GM11168 (cell line): ENCODE measurements around the gene UBL7.

Source experiments
- in situ Hi-C: fragments of 300-500 bp; cut with MboI; formaldehyde crosslinking; loops from one replicate; pipeline ENCODE4 v1.12.0; 2022; ENCODE audit warnings: low sequenced_read_pairs; ENCODE audit not compliant: unreplicated experiment

The UBL7 gene

DNA sequence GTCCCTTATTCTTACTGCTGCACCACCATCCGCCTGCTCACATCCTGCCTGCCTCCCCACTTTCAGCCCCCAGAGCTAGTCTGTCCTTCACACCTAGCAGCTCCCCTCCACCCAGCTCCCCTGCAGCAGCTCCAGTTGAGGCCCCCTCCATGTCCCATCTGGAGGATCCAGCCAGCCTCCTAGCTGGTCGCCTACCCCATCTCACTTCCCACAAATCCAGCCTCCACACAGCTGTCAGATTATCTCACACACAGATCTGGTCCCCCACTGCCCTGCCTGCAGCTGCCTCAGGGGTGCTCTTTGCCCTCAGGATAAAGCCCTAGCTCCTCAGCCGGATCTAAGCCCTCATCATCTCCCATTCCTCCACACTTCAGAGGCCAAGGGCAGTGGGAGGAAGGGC lies 18.4 kb downstream of the UBL7 start:
- in situ Hi-C loops, result no loop called here

- in situ Hi-C loops, result no loop called here
Measured at GRCh38 chr15:74442063-74442462, 18.9 kb downstream of the UBL7 start.

- in situ Hi-C loops, result no loop called here
Measured at GRCh38 chr15:74441248-74441941, 19.6 kb downstream of the UBL7 start.

- in situ Hi-C loops, result no loop called here
Measured at GRCh38 chr15:74438721-74439316, 22.1 kb downstream of the UBL7 start.

GRCh38 chr15:74438206-74438605 lies 22.8 kb downstream of the UBL7 start:
- in situ Hi-C loops, result no loop called here

GRCh38 chr15:74434263-74435136 lies 26.5 kb downstream of the UBL7 start:
- in situ Hi-C loops, result loop anchor here (5.0 kb wide), 1 partner anchor 47 kb away; no protein-coding TSS in a partner anchor

GRCh38 chr15:74433592-74434262 lies 27.2 kb downstream of the UBL7 start, which contains the start of gene SEMA7A:
SEMA7A (minus strand) TSS chr15:74433958; CDS start chr15:74433918, 40 bp downstream.
- in situ Hi-C loops, result loop anchor here (5.0 kb wide), 1 partner anchor 46 kb away; no protein-coding TSS in a partner anchor

DNA sequence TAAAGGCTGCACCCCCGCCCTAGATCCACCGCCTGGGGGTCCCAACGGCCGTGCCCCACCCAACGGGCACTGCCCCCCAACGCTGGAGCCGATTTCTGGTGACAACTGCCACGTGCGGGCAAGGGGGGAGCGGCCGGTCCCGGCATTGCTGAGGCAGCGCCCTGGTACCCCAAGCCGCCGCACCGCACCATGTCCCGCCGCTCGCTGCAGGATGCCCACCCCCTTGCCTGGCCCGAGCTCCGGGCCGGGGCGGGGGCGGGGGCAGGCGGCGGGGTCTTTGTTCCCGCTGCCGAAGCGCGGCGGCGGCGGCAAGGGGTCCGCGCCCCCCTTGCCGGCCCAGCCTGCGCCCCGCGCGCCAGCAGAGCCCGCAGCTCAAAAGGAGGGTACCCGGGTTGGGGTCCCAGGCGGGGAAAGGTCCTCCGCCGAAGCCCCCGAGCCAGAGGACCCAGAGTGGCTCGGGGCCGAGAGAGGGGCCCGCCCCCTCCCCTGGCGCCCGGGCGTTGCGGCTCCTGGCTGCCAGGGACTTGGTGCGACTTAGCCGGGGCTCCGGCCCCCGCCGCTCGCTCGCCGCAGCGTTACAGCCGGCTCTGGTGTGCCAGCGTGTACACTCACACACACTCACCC lies 27.9 kb downstream of the UBL7 start:
- in situ Hi-C loops, result loop anchor here (5.0 kb wide), 1 partner anchor 46 kb away; no protein-coding TSS in a partner anchor

- in situ Hi-C loops, result loop anchor here (5.0 kb wide), 1 partner anchor 45 kb away; no protein-coding TSS in a partner anchor
Measured at GRCh38 chr15:74432271-74432967, 28.5 kb downstream of the UBL7 start.

DNA sequence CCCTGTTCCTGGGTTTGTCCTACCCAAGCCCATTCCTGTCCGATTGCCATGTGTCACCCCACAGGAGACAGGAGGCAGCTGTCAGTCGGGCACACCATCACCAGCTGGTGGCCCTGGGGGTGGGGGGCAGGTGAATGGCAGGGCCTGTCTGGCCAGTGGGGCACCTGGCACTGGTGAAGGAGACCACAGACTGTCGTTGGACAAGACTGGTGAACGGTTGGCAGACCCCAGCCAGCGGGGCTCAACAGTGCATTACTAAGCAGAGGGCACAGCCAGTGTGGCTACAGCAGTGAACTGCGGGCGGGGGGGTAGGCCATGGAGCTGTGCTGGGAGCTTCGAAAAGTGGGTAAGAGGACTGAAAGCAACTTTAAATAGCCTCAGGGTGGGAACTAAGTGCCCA lies 29.3 kb downstream of the UBL7 start:
- in situ Hi-C loops, result loop anchor here (5.0 kb wide), 1 partner anchor 44 kb away; no protein-coding TSS in a partner anchor

GRCh38 chr15:74431116-74431515 lies 29.8 kb downstream of the UBL7 start:
- in situ Hi-C loops, result loop anchor here (5.0 kb wide), 1 partner anchor 44 kb away; no protein-coding TSS in a partner anchor

GRCh38 chr15:74430510-74430951 lies 30.4 kb downstream of the UBL7 start:
- in situ Hi-C loops, result loop anchor here (5.0 kb wide), 1 partner anchor 43 kb away; no protein-coding TSS in a partner anchor

- in situ Hi-C loops, result loop anchor here (5.0 kb wide), 1 partner anchor 43 kb away; no protein-coding TSS in a partner anchor
Measured at GRCh38 chr15:74429781-74430400, 31.1 kb downstream of the UBL7 start.

- in situ Hi-C loops, result no loop called here
Measured at GRCh38 chr15:74428970-74429780, 31.8 kb downstream of the UBL7 start.

GRCh38 chr15:74428442-74428787 lies 32.5 kb downstream of the UBL7 start:
- in situ Hi-C loops, result no loop called here

DNA sequence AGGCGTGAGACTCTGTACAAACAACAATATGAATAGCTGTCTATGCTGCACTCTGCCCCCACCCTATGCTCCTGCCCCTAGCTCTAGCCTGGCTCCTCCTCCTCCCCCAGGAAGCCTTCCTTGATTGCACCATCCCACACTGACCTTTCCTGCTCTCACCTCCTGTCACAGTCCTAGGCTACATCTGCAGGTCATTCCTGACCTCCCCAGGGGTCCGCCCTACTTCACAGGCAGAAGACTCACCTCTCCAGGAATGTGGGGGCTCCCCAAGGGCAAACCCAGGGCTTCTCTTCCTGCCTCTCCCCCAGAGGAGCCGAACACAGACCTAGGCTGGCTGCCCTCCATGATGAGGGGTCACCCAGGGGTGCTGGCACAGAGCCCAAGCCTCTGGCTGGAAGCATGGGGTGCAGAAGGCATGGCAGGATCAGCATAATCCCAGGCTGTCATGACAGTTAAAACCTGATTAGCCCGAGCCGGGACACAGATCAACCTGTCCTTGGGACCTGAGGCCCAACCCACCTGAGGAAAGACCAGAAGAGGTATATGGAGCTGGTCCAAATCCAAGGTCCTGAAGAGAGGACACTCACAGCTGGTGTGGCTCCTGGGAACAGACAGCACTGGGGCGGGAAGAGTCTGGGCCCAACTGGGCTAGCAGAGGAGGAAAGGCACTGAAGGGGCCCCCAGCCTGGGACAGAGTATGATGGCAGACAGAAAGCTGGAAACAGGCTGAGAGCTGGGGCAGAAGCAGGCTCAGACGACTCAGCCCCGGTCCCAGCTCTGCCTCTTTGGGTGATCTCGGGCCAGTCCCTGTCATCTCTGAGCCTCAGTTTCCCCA lies 33.1 kb downstream of the UBL7 start:
- in situ Hi-C loops, result no loop called here
